ENCODE measurements around the gene CENPX. TPM values are rescaled to one million over a fixed set of nuclear protein-coding genes. Genes with fewer than 3 reads are reported as not detected.

CENPX gene
- total RNA-seq, 1 donor from 2014 or later = 66.2 TPM

DNA sequence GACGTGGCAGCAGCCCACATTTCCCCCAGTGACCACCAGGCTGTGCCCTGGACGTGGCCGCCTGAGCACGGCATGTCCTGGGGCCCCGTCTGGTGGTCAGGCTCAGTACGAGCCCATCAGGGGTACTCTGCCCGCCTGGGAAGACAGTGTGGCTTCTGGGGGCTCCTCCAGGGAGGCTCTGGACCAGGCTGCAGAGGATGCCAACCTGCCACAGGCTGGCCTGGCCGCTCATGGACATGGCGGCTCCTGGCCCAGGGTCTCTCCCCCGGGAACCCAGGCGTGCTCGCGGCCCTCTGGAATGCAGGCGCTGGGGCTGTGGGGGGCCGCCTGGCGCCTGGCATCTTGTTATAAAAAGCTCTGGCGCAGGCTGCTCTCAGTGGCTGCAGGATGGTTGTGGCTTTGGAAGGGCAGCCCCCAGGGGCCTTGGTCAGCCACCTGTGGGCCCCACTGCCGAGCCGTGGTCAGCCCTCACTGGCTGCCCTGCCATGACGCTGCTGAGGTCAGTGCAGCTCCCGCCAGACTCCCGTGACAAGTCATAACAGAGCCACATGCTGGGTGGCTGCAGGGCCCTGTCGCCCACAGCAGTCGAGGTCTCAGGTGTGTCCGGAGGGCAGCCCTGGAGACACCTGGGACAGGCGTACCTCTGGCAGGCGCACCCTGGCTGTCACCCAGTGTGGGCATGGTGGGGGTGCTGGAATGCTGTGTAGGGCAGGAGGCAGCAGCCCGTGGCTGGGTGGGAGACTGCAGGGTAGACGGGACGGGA is 15.0 kb downstream of the CENPX start:
- no peak for TF ChIP-seq CTCF (IDR thresholded peaks at IDR 0.05; ENCODE audit: unreplicated experiment)
- no peak for DNase-seq (ENCODE audit: low spot score, unreplicated experiment)
- no peak overlapping the region for H3K4me3 Mint-ChIP-seq (ENCODE audit: low read depth)
- no peaks in the 10 kb centered on the region for H3K27me3 Mint-ChIP-seq
- H3K4me1 Mint-ChIP-seq (ENCODE audit: low read depth) = no peaks in the 10 kb centered on the region
- H3K9me3 Mint-ChIP-seq (ENCODE audit: low read depth) = no peaks in the 10 kb centered on the region
- no peaks in the 10 kb centered on the region for H3K36me3 Mint-ChIP-seq (ENCODE audit: insufficient read depth)
- H3K27ac Mint-ChIP-seq = no peak overlapping the region

DNA sequence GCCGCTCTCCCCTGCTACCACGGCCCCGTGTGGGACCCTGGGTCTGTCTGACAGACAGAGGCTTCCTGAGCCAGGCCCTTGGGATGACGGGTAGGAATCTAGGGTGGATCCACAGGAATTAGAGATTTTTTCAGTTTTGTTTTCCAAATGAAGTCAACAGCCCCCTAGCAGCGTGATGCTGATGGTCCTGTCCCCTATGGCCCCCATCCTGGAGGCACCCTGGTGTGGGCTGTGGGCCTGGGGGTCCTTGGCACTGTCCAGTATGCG is 15.5 kb downstream of the CENPX start:
- no peaks in the 10 kb centered on the region for H3K36me3 Mint-ChIP-seq (ENCODE audit: insufficient read depth)
- no peak for TF ChIP-seq CTCF (IDR thresholded peaks at IDR 0.05; ENCODE audit: unreplicated experiment)
- no peaks in the 10 kb centered on the region for H3K27me3 Mint-ChIP-seq
- H3K4me1 Mint-ChIP-seq (ENCODE audit: low read depth) = no peaks in the 10 kb centered on the region
- no peak overlapping the region for H3K27ac Mint-ChIP-seq
- no peak overlapping the region for H3K4me3 Mint-ChIP-seq (ENCODE audit: low read depth)
- DNase-seq (ENCODE audit: low spot score, unreplicated experiment) = no peak
- H3K9me3 Mint-ChIP-seq (ENCODE audit: low read depth) = no peaks in the 10 kb centered on the region

DNA sequence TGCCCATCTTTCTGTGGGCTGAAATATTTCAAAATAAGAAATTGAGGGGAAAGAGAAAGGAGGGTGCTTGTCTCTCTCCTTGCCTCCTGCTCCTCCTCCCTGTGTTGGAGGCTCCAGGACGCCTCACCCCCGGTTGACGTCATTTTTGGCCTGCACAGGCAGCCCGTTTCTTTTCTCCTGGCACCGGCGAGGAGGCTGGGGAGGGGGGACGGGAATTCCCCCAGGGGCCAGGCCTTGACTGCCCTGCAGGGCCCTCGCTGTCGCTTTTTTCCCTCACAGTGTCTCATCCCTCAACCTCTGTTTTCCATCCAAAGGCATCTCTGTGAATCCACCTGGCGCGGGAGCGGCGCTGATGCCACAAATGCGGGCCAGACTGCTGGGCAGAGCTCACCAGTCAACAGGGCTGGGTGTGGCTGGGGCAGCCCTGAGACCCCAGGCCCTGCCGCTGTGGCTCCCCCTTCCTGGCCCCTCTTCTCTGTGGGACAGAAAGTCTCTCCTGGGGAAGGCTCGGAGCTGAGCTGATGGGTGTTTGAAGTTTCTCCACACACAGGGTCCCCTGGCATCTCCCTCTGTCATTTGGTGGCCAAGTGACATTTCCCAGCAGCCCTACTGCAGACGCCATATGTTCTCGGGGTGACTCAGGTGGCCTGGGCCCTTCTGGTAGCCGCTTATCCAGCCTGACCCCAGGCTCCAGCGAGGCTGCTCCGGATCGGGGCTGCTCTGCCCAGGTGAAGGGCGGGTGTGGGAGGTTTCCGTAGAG is 16.0 kb downstream of the CENPX start:
- Mint-ChIP-seq H3K9me3 (ENCODE audit: low read depth) (no peaks in the 10 kb centered on the region), H3K27ac (no peak overlapping the region), H3K4me1 (ENCODE audit: low read depth) (no peaks in the 10 kb centered on the region), H3K36me3 (ENCODE audit: insufficient read depth) (no peaks in the 10 kb centered on the region), H3K27me3 (no peaks in the 10 kb centered on the region), H3K4me3 (ENCODE audit: low read depth) (no peak overlapping the region)
- no peak for TF ChIP-seq CTCF (IDR thresholded peaks at IDR 0.05; ENCODE audit: unreplicated experiment)
- DNase-seq (ENCODE audit: low spot score, unreplicated experiment) = no peak

DNA sequence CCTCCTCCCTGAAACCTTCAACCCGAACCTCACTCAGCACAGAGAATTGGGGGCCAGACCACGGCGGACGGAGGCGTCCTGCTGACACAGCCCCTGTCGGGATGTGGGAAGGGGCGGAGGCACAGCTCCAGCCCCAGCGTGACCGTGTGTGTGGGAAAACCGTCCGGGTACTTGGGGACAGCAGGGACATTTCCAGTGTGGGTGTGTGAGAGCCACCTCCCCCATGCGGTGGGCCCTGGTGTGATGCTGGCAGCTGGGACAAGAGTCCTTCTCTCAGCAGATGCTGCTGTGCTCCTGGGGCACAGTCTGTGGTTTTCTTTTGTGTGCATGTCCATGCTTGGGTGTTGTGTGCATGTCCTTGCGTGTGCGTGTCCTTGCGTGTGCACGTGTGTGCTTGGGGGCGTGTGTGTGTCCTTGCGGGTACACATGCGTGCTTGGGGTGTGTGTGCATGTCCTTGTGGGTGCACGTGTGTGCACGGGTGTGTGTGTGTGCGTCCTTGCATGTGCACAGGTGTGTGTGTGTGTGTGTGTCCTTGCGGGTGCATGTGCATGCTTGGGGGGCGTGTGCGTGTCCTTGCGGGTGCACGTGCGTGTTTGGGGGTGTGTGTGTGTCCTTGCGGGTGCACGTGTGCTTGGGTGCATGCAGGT is 16.9 kb downstream of the CENPX start:
- Mint-ChIP-seq H3K4me3 (ENCODE audit: low read depth) (no peak overlapping the region), H3K27me3 (no peaks in the 10 kb centered on the region), H3K36me3 (ENCODE audit: insufficient read depth) (no peaks in the 10 kb centered on the region), H3K9me3 (ENCODE audit: low read depth) (no peaks in the 10 kb centered on the region), H3K27ac (no peak overlapping the region), H3K4me1 (ENCODE audit: low read depth) (no peaks in the 10 kb centered on the region)
- no peak for DNase-seq (ENCODE audit: low spot score, unreplicated experiment)
- TF ChIP-seq CTCF (IDR thresholded peaks at IDR 0.05; ENCODE audit: unreplicated experiment) = no peak

DNA sequence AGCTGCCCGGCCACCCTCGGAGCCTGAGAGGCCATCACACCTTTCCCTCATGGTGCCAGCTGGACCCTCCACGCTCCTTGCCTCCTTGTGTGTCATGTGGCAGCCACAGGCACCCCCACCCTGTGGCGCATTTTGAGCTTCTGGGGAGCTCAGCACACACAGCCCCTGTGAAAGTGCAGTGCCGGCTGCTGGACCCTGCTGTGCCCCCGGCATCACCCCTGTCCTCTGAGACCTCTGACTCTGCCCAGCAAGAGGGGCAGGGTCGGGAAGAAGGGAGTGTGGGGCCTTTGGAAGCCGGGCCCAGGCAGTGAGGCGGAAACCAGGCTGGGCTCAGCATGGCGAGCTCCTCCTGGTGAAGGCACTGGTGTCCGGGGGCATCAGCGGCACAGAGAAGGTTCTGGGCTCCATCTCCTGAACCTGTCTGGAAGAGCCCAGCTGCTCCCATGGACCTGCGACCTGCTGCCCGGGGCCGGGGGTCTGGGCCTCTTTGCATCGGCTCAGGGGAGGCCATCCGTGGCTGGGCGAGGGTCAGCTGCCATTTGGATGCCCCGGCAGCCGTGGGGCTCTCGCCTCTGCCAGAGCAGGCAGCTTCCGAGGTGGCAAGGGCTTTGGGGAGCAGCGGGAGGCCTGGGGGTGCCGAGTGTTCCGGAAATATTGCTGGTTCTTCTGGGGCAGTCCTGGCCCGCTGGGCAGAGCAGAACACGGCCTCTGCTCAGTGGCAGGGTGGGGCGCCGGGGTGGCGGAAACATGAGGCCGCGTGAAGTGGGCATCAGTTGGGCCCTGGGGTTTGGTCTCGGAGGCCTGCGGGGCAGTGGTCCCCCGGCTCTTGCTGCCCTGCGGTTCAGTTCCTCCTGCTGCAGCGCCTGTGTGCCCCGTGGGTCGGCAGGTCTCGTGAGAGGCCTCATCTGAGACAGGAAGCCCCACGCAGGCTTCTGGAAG is 17.9 kb downstream of the CENPX start:
- H3K36me3 Mint-ChIP-seq (ENCODE audit: insufficient read depth) = no peaks in the 10 kb centered on the region
- no peak overlapping the region for H3K27ac Mint-ChIP-seq
- TF ChIP-seq CTCF (IDR thresholded peaks at IDR 0.05; ENCODE audit: unreplicated experiment) = no peak
- no peaks in the 10 kb centered on the region for H3K4me1 Mint-ChIP-seq (ENCODE audit: low read depth)
- H3K9me3 Mint-ChIP-seq (ENCODE audit: low read depth) = no peaks in the 10 kb centered on the region
- DNase-seq (ENCODE audit: low spot score, unreplicated experiment) = no peak
- H3K27me3 Mint-ChIP-seq = no peaks in the 10 kb centered on the region
- no peak overlapping the region for H3K4me3 Mint-ChIP-seq (ENCODE audit: low read depth)
